RWPE1 (cell line): ENCODE results near the gene RRM1.
A peak's percentile ranks its signal among the peaks of the same experiment; 100 is the strongest.

ENCODE experiments used
- CTCF ChIA-PET: fragments of 350-600 bp; sonication (Branson Sonifier 250); formaldehyde crosslinking; extraction: SDS; loops from one replicate; lab custom pipeline; 2021; lab: Yijun Ruan, JAX
- POLR2A ChIA-PET: fragments of 400-600 bp; formaldehyde crosslinking; extraction: SDS; loops from one replicate; lab custom pipeline; 2020; ENCODE audit warnings: antibody characterized with exemption; ENCODE audit not compliant: low non-redundant PET; lab: Yijun Ruan, JAX
- DNase-seq: peaks from one replicate; pipeline ENCODE4 v3.0.0; 2012; ENCODE audit warnings: low spot score
- H3K27ac ChIP-seq: fragments of 450-650 bp; 2 replicates; pipeline ENCODE4 v1.5.1; 2017
- CTCF ChIP-seq: fragments of 450-650 bp; conservative IDR thresholded peaks from 2 replicates; pipeline ENCODE4 v1.5.1; 2017; ENCODE audit warnings: low read depth, mild to moderate bottlenecking

Gene RRM1

GRCh38 chr11:4180441-4181183 lies 86.0 kb downstream of the RRM1 start:
- ChIA-PET CTCF (interaction anchor here (0.5 to 0.7 kb wide), 2 partner anchors 17 to 442 kb away, joined by 3 to 5 read pairs; no protein-coding TSS in a partner anchor), POLR2A (no interaction called here)
- DNase-seq, result no peak
- no peak overlapping the region for H3K27ac ChIP-seq
- TF ChIP-seq CTCF, result no peak

- no peak overlapping the region for H3K27ac ChIP-seq
- ChIA-PET CTCF (interaction anchor here (0.6 to 0.7 kb wide), 2 partner anchors 203 to 400 kb away, joined by 3 read pairs; no protein-coding TSS in a partner anchor), POLR2A (no interaction called here)
- peak; percentile 50 for DNase-seq
- TF ChIP-seq CTCF, result peak; percentile 60
Observed at GRCh38 chr11:4181782-4182721, 87.5 kb downstream of the RRM1 start.

- ChIA-PET CTCF (interaction anchor here (0.6 kb wide), 1 partner anchor 355 kb away, joined by 6 read pairs; no protein-coding TSS in a partner anchor), POLR2A (no interaction called here)
- TF ChIP-seq CTCF, result no peak
- H3K27ac ChIP-seq, result no peak overlapping the region
- DNase-seq, result no peak
Observed at GRCh38 chr11:4183410-4184057, 88.9 kb downstream of the RRM1 start.

- no peak overlapping the region for H3K27ac ChIP-seq
- ChIA-PET CTCF (interaction anchor here (0.9 kb wide), 1 partner anchor 309 kb away, joined by 3 read pairs; no protein-coding TSS in a partner anchor), POLR2A (interaction anchor here (0.6 kb wide), 1 partner anchor 210 kb away, joined by 3 read pairs; no protein-coding TSS in a partner anchor)
- no peak for TF ChIP-seq CTCF
- DNase-seq, result no peak
Observed at GRCh38 chr11:4184163-4184916, 89.7 kb downstream of the RRM1 start.

GRCh38 chr11:4185561-4185960 lies 91.0 kb downstream of the RRM1 start:
- POLR2A ChIA-PET, result no interaction called here
- TF ChIP-seq CTCF, result no peak
- H3K27ac ChIP-seq, result no peak overlapping the region
- CTCF ChIA-PET, result interaction anchor here (0.9 kb wide), 1 partner anchor 308 kb away, joined by 3 read pairs; no protein-coding TSS in a partner anchor
- DNase-seq, result no peak
